ENCODE data around the gene WBP2NL. TPM values are rescaled to one million over a fixed set of nuclear protein-coding genes. Genes with fewer than 3 reads are reported as not detected.

Gene WBP2NL
- total RNA-seq, 1 experiment from 2014 or later: 0.22 TPM

DNA sequence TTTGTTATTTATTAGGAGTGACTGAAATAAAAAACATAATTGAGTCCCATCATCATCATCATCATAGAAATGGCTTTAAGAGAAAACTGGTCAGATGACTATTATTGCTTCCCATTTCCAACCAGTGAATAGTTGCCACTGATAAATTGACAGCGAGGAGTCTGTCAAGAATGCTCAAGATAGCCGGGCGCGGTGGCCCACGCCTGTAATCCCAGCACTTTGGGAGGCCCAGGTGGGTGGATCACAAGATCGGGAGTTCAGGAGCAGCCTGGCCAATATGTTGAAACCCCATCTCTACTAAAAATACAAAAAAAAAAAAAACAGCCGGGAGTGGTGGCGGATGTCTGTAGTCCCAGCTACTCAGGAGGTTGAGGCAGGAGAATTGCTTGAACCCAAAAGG, 1.9 kb downstream of the WBP2NL start:
- no peaks in the 10 kb centered on the region for H3K4me1 ChIP-seq (ENCODE audit: insufficient read depth, low read length)
- no peak overlapping the region for H2BK15ac ChIP-seq (ENCODE audit: low read depth, low read length)
- Mint-ChIP-seq H3K27me3 (ENCODE audit: low read depth) (peaks cover 36% of the 10 kb centered on the region), H3K4me1 (peaks cover 6% of the 10 kb centered on the region in 2 experiments; a peak in 3 of 4 replicates), H3K27ac (no peak overlapping the region), H3K9me3 (no peaks in the 10 kb centered on the region; a peak in 1 of 5 replicates), H3K4me3 (no peak overlapping the region), H3K36me3 (ENCODE audit: insufficient read depth in 1 of 3, low read depth in 3 of 3) (peaks cover 2 to 8% (median 6%) of the 10 kb centered on the region in 3 experiments)
- H3K4ac ChIP-seq (ENCODE audit: low read depth, low read length): no peak overlapping the region
- no peak overlapping the region for H3K18ac ChIP-seq (ENCODE audit: insufficient read length, low read depth, low read length)
- no peak overlapping the region for H4K91ac ChIP-seq (ENCODE audit: insufficient read length, low read depth, low read length)
- TF ChIP-seq CTCF (conservative IDR thresholded peaks at IDR 0.05): no peak
- no peak overlapping the region for H3K9ac ChIP-seq (ENCODE audit: extremely low read depth, insufficient read length, low read length)
- no peak overlapping the region for H3K23ac ChIP-seq (ENCODE audit: insufficient read length, low read depth, low read length)
- H4K5ac ChIP-seq (ENCODE audit: insufficient read length, low read depth, low read length): no peak overlapping the region
- no peaks in the 10 kb centered on the region for H3K23me2 ChIP-seq (ENCODE audit: insufficient read length, low read depth, low read length, poor library complexity, severe bottlenecking)
- H2BK12ac ChIP-seq (ENCODE audit: insufficient read length, low read depth, low read length): no peak overlapping the region
- H2BK20ac ChIP-seq (ENCODE audit: low read depth, low read length, poor library complexity, severe bottlenecking): no peak overlapping the region
- H2BK5ac ChIP-seq (ENCODE audit: insufficient read length, low read length): no peak overlapping the region
- H3K27ac ChIP-seq (ENCODE audit: insufficient read length, low read depth, low read length): no peak overlapping the region
- no peak overlapping the region for H2BK120ac ChIP-seq (ENCODE audit: low read depth, low read length, poor library complexity, severe bottlenecking)
- no peak overlapping the region for H2AFZ ChIP-seq (ENCODE audit: low read length)
- H3T11ph ChIP-seq (ENCODE audit: low read length): no peak overlapping the region
- H4K20me1 ChIP-seq (ENCODE audit: control insufficient read depth, insufficient read depth, insufficient read length): no peaks in the 10 kb centered on the region
- no peaks in the 10 kb centered on the region for H3K27me3 ChIP-seq (ENCODE audit: insufficient read depth, low read length)
- no CpG with 5 or more reads among the region's 8 CpGs for WGBS (ENCODE audit: extremely low coverage, insufficient read length, low lambda C conversion rate)
- DNase-seq: no peak
- no peak overlapping the region for H3K56ac ChIP-seq (ENCODE audit: insufficient read length, low read depth, low read length)
- H3K4me2 ChIP-seq (ENCODE audit: insufficient read depth, insufficient read length, low read length): no peak overlapping the region
- H3K79me2 ChIP-seq (ENCODE audit: insufficient read depth, low read length): no peaks in the 10 kb centered on the region
- H3K14ac ChIP-seq (ENCODE audit: insufficient read depth, low read length): no peak overlapping the region
- H3K79me1 ChIP-seq (ENCODE audit: insufficient read depth, low read depth, low read length, poor library complexity, severe bottlenecking): no peaks in the 10 kb centered on the region
- H2AK5ac ChIP-seq (ENCODE audit: insufficient read length, low read length): no peak overlapping the region
- H3K9me3 ChIP-seq (ENCODE audit: control insufficient read depth, low read depth, low read length): no peaks in the 10 kb centered on the region
- no peak overlapping the region for H4K8ac ChIP-seq (replicated peaks; ENCODE audit: insufficient read length, low read depth, low read length)
